ENCODE measurements around the gene CDC40.
"Not testable (repeated sequence)": the region's sequence is repeated elsewhere in the genome, so short reads cannot be mapped to it uniquely, and the experiment has no call there.

The CDC40 gene

GRCh38 chr6:110201151-110201884 lies 21.1 kb downstream of the CDC40 start:
- no peak for DNase-seq (ENCODE audit: low read depth)

GRCh38 chr6:110207652-110208051 lies 27.4 kb downstream of the CDC40 start:
- DNase-seq (ENCODE audit: low read depth): no peak

- no peak for DNase-seq (ENCODE audit: low read depth)
These were observed 31.5 kb downstream of the CDC40 start for GRCh38 chr6:110211753-110212152.

GRCh38 chr6:110214338-110214737 lies 34.1 kb downstream of the CDC40 start:
- DNase-seq (ENCODE audit: low read depth): no peak

- no peak for DNase-seq (ENCODE audit: low read depth)
These were observed 35.9 kb downstream of the CDC40 start for GRCh38 chr6:110216140-110216539.

- DNase-seq (ENCODE audit: low read depth): peak; percentile 24
These were observed 37.0 kb downstream of the CDC40 start for GRCh38 chr6:110217266-110217665.

GRCh38 chr6:110221738-110222137 lies 41.5 kb downstream of the CDC40 start:
- no peak for DNase-seq (ENCODE audit: low read depth)

- DNase-seq (ENCODE audit: low read depth): no peak
These were observed 46.0 kb downstream of the CDC40 start for GRCh38 chr6:110226261-110226660.

- peak; percentile 53 for DNase-seq (ENCODE audit: low read depth)
These were observed 52.2 kb downstream of the CDC40 start for GRCh38 chr6:110232450-110232849.

- DNase-seq (ENCODE audit: low read depth): no peak
These were observed 53.6 kb downstream of the CDC40 start for GRCh38 chr6:110233770-110234374.

- not testable (repeated sequence) for DNase-seq (ENCODE audit: low read depth)
These were observed 55.8 kb downstream of the CDC40 start for GRCh38 chr6:110236007-110236406.

GRCh38 chr6:110239526-110240274 lies 59.5 kb downstream of the CDC40 start:
- no peak for DNase-seq (ENCODE audit: low read depth)

GRCh38 chr6:110244621-110245020 lies 64.4 kb downstream of the CDC40 start:
- not testable (repeated sequence) for DNase-seq (ENCODE audit: low read depth)

- no peak for DNase-seq (ENCODE audit: low read depth)
These were observed 66.2 kb downstream of the CDC40 start for GRCh38 chr6:110246378-110246777.

- no peak for DNase-seq (ENCODE audit: low read depth)
These were observed 66.8 kb downstream of the CDC40 start for GRCh38 chr6:110246900-110247546.

GRCh38 chr6:110250058-110250457 lies 69.8 kb downstream of the CDC40 start:
- no peak for DNase-seq (ENCODE audit: low read depth)

GRCh38 chr6:110250838-110251237 lies 70.6 kb downstream of the CDC40 start:
- no peak for DNase-seq (ENCODE audit: low read depth)

- no peak for DNase-seq (ENCODE audit: low read depth)
These were observed 75.1 kb downstream of the CDC40 start for GRCh38 chr6:110255211-110255750.

GRCh38 chr6:110256366-110256765 lies 76.1 kb downstream of the CDC40 start:
- no peak for DNase-seq (ENCODE audit: low read depth)

- no peak for DNase-seq (ENCODE audit: low read depth)
These were observed 85.0 kb downstream of the CDC40 start for GRCh38 chr6:110265273-110265672.

- no peak for DNase-seq (ENCODE audit: low read depth)
These were observed 86.8 kb downstream of the CDC40 start for GRCh38 chr6:110266996-110267395.

- DNase-seq (ENCODE audit: low read depth): no peak
These were observed 89.4 kb downstream of the CDC40 start for GRCh38 chr6:110269623-110270022.
